Measurements from ENCODE around the gene ZBTB46.

Gene ZBTB46

DNA sequence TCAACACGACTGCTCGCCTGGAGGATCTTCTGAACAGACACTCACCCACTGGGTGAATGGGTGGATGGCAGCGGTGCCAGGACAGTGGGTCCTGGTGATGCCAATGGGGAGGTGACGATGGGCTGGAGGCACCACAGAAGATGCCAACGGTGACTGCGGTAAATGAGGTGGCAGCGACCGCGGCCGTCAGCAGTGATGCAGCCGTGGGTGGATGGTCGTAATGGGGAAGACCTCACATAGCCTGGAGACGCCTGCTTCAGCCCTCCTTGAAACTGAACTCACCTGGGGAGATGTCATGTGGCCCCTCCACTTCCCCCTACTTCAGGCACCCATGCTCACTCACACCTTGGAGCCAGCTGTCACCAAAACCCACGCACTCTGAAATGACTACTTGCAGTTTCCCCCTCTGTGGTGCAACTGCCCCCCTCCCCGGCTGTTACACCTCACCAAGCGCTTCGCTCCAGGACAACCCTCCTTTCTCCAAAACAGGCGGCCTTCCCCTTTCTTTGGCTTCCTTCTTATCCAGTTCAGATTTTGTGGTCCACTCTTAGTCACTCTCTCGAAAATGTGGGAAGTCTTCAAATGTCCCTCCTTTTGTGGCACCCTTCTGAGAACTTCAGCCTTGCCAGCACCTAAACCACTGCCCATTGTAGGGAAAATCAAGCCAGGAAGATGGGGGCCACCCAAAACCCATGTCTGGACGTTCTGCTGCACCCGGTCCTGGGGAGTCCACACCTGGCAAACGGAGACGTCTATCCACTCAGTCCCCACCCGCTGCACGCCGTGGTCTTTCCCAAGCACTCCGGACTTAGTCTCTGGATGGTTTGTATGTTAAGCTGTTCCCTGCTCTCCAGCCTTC, 19.9 kb upstream of the ZBTB46 start:
- no peaks in the 10 kb centered on the region for H4K20me1 ChIP-seq (ENCODE audit: low read depth, low read length)
- no peak for TF ChIP-seq EZH2phosphoT487 (conservative IDR thresholded peaks at IDR 0.05; ENCODE audit: low read length)
- TF ChIP-seq, protein P1, sequence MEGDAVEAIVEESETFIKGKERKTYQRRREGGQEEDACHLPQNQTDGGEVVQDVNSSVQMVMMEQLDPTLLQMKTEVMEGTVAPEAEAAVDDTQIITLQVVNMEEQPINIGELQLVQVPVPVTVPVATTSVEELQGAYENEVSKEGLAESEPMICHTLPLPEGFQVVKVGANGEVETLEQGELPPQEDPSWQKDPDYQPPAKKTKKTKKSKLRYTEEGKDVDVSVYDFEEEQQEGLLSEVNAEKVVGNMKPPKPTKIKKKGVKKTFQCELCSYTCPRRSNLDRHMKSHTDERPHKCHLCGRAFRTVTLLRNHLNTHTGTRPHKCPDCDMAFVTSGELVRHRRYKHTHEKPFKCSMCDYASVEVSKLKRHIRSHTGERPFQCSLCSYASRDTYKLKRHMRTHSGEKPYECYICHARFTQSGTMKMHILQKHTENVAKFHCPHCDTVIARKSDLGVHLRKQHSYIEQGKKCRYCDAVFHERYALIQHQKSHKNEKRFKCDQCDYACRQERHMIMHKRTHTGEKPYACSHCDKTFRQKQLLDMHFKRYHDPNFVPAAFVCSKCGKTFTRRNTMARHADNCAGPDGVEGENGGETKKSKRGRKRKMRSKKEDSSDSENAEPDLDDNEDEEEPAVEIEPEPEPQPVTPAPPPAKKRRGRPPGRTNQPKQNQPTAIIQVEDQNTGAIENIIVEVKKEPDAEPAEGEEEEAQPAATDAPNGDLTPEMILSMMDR (IDR thresholded peaks at IDR 0.05; ENCODE audit: insufficient read depth, low read length, poor library complexity, severe bottlenecking): no peak
- no peaks in the 10 kb centered on the region for H3F3A ChIP-seq (ENCODE audit: insufficient read depth)
- no peaks in the 10 kb centered on the region for H3K36me3 ChIP-seq (ENCODE audit: low read length)
- no peak overlapping the region for H2AFZ ChIP-seq (ENCODE audit: low read depth, low read length, severe bottlenecking)
- no peaks in the 10 kb centered on the region for H3K79me2 ChIP-seq (ENCODE audit: insufficient read depth, low read length)
- no peaks in the 10 kb centered on the region for H3K9me2 ChIP-seq (replicated peaks; ENCODE audit: insufficient read depth, low read length)
- no peaks in the 10 kb centered on the region for H3K27me3 ChIP-seq (ENCODE audit: low read length)
- no peak overlapping the region for H3K4me3 ChIP-seq (ENCODE audit: insufficient read depth, low read length, poor library complexity, severe bottlenecking)
- no peak overlapping the region for H3K4me2 ChIP-seq (ENCODE audit: low read depth, low read length, poor library complexity, severe bottlenecking)
- H3K9ac ChIP-seq (ENCODE audit: low read length): no peak overlapping the region
- H3K27ac ChIP-seq (ENCODE audit: low read depth, low read length): no peak overlapping the region
- H3K9me3 ChIP-seq (ENCODE audit: insufficient read depth, low read length): no peaks in the 10 kb centered on the region

DNA sequence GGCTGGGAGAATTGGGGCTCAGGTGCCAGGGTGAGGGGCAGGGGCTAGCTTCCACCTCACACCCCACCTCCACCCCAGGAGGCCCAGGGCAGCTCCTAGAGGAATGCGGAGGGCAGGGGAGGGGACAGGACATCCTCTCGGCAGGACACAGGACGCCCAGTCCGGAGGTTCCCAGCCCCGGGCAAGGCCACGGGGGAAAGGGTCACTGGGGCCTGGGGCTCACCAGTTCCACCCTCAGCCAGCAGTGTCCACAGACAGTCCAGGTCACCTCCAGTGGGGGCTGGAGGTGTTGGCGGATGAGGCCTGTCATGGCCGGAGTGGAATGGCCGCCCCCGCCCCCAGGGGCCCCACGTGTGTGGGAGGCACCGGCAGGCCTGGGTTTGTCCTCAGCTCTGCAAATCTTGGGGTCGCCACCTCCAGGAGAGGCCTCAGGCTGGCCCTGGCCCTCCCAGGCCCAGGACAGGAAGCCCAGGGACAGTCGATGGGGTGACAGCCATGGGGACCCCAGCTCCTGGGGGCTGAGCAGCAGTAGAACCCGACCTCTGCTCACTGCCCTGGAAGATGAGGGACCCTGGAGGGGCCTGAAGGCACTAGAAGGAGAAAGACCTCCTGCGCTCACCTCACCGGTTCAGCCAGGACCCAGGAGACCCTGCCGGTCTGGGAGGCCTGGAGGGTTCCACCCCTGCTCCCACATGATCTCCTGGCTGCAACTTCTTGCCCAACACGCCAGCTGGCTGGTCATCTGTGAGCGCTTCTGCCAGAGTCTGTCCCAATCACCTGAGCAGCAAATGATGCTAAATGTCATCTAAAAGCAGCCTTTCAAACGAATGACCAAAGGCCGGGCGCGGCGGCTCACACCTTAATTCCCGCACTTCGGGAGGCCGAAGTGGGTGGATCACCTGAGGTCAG, 17.2 kb upstream of the ZBTB46 start:
- Histone ChIP-seq H3K9me2 (replicated peaks; ENCODE audit: insufficient read depth, low read length) (no peaks in the 10 kb centered on the region), H3K9ac (ENCODE audit: low read length) (no peak overlapping the region), H3F3A (ENCODE audit: insufficient read depth) (no peaks in the 10 kb centered on the region), H3K79me2 (ENCODE audit: insufficient read depth, low read length) (no peaks in the 10 kb centered on the region), H3K27ac (ENCODE audit: low read depth, low read length) (no peak overlapping the region), H3K27me3 (ENCODE audit: low read length) (no peaks in the 10 kb centered on the region), H2AFZ (ENCODE audit: low read depth, low read length, severe bottlenecking) (no peak overlapping the region), H3K9me3 (ENCODE audit: insufficient read depth, low read length) (no peaks in the 10 kb centered on the region), H3K4me2 (ENCODE audit: low read depth, low read length, poor library complexity, severe bottlenecking) (no peak overlapping the region), H3K36me3 (ENCODE audit: low read length) (no peaks in the 10 kb centered on the region), H4K20me1 (ENCODE audit: low read depth, low read length) (no peaks in the 10 kb centered on the region), H3K4me3 (ENCODE audit: insufficient read depth, low read length, poor library complexity, severe bottlenecking) (no peak overlapping the region)
- TF ChIP-seq EZH2phosphoT487 (conservative IDR thresholded peaks at IDR 0.05; ENCODE audit: low read length): no peak
- TF ChIP-seq, protein P1 (IDR thresholded peaks at IDR 0.05; ENCODE audit: insufficient read depth, low read length, poor library complexity, severe bottlenecking): no peak

DNA sequence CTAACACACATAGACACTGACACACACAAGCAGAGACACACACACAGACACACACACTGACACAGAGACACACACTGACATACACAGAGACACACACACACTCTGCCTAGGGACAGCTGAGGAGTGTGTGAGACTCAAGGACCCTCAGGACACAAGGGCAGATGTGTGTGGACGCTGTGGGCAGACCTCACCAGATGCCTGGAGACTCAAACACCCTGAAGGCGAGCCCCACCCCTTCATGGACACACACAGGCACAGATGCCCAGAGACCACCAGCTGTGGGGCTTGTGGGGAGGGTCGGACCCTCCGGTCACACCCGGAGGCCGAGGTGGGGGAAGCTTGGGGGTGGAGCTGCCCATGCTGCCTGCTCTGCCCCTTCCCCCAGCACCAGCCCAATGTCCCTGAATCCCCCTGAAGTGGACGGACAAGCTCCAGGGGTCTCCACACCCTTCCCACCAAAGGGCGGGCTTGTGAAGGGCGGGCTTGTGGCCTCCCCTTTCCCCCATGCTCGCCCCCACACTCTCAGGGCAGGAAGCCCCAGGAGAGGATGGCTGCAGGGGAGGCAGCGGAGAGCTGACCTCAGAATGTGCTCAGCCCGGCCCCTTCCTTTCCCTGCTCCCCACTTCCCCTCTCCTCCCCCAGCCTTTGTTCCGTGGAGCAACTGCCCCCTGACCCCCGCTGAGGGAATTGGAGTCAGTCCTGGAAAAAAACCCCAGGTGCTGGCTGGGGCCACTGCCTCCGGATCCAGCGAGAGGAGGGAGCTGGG, 16.4 kb upstream of the ZBTB46 start:
- H3F3A ChIP-seq (ENCODE audit: insufficient read depth): no peaks in the 10 kb centered on the region
- no peaks in the 10 kb centered on the region for H3K9me3 ChIP-seq (ENCODE audit: insufficient read depth, low read length)
- no peak overlapping the region for H2AFZ ChIP-seq (ENCODE audit: low read depth, low read length, severe bottlenecking)
- no peaks in the 10 kb centered on the region for H3K9me2 ChIP-seq (replicated peaks; ENCODE audit: insufficient read depth, low read length)
- TF ChIP-seq EZH2phosphoT487 (conservative IDR thresholded peaks at IDR 0.05; ENCODE audit: low read length): no peak
- TF ChIP-seq, protein P1 (IDR thresholded peaks at IDR 0.05; ENCODE audit: insufficient read depth, low read length, poor library complexity, severe bottlenecking): no peak
- H3K27me3 ChIP-seq (ENCODE audit: low read length): no peaks in the 10 kb centered on the region
- H3K79me2 ChIP-seq (ENCODE audit: insufficient read depth, low read length): no peaks in the 10 kb centered on the region
- H3K4me3 ChIP-seq (ENCODE audit: insufficient read depth, low read length, poor library complexity, severe bottlenecking): no peak overlapping the region
- no peak overlapping the region for H3K4me2 ChIP-seq (ENCODE audit: low read depth, low read length, poor library complexity, severe bottlenecking)
- H4K20me1 ChIP-seq (ENCODE audit: low read depth, low read length): no peaks in the 10 kb centered on the region
- H3K27ac ChIP-seq (ENCODE audit: low read depth, low read length): no peak overlapping the region
- no peak overlapping the region for H3K9ac ChIP-seq (ENCODE audit: low read length)
- H3K36me3 ChIP-seq (ENCODE audit: low read length): no peaks in the 10 kb centered on the region

Data from SU-DHL-6 (cell line).